Islet of Langerhans (tissue), 1 donor: ENCODE data around the gene ALDH1A1.
"Not testable (repeated sequence)": the region's sequence is repeated elsewhere in the genome, so short reads cannot be mapped to it uniquely, and the experiment has no call there.

Experiments used
- FAIRE-seq: peaks from one replicate; lab custom pipeline; 2011; peaks lifted over from hg19 to GRCh38; lab: Jason Lieb, UNC

Gene ALDH1A1

DNA sequence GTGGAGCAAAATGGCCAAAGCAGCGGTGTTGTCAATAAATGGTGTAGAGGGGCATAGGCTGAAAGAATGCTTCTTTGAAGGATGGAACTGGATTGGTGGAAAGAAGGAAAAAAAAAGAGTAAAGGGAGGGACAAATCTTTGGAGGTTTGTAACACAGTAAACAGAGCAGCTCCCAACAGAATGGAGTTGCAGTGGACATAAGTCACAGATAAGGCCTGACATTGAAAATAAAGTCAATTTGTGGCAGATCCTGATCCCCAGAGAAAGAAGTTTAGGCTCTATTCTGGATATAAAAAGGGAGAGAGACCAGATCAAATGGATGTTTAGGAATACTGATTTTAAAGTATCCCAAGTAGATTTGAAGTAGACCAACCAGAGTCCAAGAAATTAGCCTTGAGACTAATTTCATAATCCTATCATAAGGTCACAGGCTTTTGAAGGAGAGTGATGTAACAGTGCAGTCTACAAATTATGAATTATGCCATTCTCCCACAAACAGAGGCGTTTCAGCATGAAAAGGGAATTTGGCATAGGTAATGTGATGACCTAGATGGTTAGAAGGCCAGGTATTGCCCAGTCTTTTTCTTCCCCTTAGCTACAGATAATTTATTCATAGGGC lies 8.9 kb downstream of the ALDH1A1 start:
- FAIRE-seq: peak; percentile 55

DNA sequence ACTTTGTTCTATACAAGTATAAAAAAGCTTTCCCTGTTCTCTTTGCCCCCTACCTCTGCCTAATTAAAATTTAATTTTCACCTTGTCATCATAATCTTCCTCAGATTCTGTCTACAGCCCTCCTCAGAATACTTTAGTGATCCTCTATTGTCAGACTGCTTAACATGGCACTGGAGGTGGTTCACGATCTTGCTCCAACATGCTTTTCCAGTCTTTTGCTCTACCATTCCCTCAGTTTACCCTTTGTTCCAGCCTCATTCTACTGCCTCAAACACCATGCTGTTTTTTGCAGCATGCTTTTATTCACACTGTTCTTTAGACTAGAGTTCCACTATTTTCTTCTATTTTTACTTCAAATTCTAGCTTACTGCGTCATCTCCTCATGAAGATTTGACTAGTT lies 10.4 kb downstream of the ALDH1A1 start:
- FAIRE-seq: no peak

DNA sequence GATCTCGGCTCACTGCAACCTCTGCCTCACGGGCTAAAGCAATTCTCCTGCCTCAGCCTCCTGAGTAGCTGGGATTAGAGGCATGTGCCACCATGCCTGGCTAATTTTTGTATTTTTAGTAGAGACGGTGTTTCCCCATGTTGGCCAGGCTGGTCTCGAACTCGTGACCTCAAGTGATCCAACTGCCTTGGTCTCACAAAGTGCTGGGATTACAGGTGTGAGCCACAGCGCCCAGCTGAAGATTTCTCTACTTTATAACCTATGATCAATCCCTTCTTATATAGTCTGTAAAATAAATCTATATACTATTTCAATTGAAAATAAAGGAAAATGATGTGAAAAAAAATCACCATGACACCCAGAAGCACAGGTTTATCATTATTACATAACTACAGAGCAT lies 13.3 kb downstream of the ALDH1A1 start:
- not testable (repeated sequence) for FAIRE-seq

DNA sequence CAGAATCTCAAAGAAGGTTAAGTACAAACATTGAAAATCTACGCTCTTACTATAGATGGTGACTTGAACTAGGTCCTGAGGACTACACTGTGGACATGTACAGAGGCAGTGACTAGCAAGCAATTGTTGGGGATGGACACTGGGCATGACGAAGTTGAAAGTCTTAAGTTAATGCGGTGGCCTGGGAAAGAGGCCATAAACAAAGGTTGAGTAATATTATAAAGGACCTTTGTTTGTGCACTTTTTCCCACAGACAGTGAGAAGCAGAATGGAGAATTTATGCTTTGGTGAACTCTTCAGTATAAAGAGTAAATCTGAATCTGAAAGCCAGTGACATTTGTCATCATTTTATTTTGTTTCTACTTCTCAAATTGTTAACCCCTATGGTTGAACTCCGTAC lies 15.3 kb downstream of the ALDH1A1 start:
- FAIRE-seq: no peak

DNA sequence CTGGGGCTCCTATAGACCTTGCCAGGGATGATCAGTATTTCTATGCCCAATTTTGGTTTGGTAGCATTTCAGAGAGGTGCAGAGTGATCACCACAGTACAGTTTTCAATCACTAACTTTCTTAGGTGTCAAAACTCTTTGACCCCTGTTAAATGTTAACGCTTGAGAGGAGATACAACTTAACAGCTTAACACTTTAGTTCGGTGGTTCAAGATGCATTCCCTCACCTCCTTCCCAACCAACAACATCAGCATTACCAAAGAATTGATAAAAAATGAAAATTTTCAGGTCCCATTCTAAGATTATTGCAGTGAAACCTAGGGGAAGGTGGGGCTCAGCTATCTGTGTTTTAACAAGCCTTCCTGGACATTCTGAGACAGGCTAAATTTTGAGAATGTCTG lies 16.2 kb downstream of the ALDH1A1 start:
- no peak for FAIRE-seq

DNA sequence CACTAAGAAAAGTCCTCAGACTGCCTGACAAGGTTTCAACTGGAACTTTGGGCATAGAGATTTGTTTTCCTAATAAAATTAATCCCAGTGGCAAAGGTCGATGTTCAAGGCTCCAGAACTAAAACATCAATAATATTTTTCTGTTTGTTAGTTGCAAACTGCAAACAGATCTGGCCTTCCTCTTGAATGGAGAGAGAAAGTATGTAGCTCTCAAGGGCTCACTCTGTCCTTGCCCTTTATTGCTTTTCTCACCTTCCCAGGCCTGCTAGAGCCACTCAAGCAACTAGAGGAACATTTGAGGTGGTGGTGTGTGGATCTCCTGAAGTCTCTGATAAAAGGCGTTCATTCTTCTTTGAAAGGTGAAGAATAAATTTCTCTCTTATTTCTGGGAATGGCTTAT lies 16.6 kb downstream of the ALDH1A1 start:
- no peak for FAIRE-seq

DNA sequence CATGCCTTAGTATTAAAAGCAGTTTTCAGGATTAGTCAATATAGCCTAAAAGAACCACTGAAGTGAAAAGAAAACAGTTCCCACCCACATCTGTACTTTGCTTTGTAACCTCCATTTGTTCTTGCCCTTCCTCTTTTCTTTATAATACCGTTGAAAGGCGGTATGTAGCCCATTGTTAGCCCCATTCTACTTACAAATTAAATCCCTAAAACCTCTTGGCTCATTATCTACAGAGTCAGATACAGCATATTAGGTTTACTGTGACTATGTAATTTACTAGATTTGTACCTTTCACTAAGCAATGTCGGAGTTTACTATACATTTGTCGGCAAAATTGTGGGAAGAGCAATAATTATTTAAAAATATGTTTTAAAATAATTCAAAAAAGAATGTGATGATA lies 17.3 kb downstream of the ALDH1A1 start:
- no peak for FAIRE-seq

DNA sequence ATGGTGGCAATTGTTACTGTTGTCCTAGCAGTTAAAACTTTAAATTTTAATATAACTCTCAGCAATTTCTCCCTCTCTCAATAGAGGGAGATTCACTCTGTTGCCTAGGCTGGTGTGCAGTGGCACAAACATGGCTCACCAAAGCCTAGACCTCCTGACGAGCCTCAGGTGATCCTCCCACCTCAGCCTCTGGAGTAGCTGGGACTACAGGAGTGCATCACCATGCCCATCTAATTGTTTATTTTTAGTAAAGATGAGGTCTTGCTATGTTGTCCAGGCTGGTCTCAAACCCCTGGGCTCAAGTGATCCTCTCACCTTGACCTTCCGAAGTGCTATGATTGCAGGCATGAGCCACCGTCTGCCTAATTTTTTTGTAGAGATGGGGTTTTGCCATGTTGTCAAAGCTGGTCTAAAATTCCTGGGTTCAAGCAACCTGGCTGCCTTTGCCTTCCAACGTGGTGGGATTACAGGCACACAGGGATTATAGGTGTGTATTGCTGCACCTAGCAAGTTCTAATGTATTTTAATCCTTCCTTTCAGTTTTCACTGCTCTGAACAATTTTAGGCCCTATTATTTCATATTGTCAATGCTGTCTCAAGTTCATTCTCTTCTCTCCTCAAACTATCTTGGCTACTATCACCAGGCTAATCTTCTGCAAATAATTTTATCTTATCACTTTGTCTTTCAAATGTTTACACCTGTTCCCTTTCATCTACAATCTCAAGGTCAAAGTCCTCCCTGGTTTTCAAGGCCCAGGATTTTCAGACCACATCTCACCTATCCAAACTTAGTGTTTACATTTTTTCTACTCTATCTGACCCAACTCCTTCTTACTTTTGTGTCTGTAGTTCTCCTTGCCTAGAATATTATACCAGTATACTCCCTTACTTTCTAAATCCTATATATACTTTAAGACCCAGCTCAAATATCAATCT lies 18.9 kb downstream of the ALDH1A1 start:
- no peak for FAIRE-seq

DNA sequence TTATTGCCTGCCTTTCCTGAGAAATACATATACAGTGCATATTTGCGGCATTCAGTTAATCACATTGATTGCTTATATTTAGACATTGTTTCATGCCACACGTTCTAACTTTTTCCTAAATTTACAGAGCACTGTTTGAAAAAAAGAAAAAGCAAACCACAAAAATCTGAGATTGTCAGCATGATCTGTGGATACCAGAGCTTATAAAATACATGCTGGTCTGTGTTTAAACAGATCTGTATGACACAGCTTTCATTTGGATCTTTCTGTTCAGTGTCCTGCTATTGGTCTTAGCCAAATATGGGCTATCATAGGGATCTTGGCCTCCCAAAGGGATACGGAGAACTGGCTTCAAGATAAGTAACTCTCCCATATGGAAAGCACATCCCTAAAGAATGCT lies 20.2 kb downstream of the ALDH1A1 start:
- peak; percentile 27 for FAIRE-seq

DNA sequence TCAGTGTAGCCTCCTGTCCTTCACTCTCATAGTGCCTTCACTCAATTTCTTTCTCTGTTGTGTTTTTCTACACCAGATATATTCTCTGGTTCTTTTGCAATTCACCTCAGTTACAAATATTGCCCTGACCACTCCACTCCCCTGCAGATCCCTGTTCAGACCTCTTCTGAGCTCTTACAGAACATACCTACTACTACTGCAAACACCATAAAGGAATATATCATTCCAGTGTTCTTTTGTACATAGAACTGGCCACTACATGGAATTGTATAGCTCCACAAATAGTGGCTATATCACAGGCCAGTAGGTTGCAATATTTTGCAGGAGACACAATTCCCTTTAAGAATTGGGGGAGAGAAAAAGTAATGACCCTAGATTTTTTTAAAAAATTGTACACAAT lies 21.0 kb downstream of the ALDH1A1 start:
- FAIRE-seq: no peak

DNA sequence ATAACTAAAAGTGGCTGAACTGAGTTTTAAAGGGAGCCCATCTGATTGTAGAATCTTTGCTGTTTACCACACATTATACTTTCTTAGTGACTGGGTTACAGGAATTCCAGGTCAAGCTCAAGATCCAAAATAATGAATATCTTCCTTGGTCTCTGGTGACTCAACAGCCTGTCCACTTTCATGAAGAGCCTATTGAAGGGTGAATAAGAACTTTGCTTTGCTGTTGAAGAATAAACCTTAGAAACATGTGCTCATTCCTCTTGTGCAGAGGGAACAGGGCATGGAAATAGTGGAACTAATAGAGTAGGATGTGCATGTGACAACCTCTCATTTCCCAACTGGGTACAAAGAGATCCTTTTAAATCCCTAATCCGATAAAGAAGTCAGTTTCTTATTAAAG lies 21.4 kb downstream of the ALDH1A1 start:
- no peak for FAIRE-seq

DNA sequence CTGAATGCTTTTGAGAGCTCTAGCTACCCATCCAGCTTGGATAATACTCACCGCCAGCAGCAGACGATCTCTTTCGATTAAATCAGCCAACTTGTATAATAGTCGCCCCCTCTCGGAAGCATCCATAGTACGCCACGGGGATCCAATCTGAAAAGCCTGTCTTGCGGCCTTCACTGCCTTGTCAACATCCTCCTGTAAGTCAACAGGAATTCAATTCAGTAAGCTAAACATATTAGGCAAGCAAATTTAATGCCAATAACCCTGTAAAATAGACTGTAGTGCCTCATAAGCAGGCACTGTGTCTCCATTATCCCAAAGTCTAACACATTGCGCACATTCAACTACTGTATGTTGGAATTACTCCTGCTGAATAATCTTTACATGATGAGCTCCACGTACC lies 22.0 kb downstream of the ALDH1A1 start:
- no peak for FAIRE-seq

DNA sequence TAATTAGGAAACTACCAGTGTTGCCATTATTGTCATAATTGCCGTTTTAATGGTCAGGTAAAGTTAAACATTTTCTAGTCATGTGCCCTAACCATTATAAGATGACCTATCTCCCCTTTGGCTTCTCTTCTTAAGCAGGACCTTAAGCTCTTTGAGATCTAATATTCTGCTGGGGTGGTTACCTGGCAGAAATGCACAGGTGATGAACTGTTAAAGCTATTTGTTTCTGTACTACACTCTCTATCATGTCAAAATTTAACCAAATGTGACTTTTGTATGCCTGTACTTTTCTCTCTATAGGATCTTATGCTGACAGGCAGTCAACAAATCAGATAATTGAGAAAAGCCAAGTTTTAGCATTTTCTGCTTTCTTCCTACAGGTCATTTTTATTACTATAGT lies 23.3 kb downstream of the ALDH1A1 start:
- FAIRE-seq: no peak

DNA sequence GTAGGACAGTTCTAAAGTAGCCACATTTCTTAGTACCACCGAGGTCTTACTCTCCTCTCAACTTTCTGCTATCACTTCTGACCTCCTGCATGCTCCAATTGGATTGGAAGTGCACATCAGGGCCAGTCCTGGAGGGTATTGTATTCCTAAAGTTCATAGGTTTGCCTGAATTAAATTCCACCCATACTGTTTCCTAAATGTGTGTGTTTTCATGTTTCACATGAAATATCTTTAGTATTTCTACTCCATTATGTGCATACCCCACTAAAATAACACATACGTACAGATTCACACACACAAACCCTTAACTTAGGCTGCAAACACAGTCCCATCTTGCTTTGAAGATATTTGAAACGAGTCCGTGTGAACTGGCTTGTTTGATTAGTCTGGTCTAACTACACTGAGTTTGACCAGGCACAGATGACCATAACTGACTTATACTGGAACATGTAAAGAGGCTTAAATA lies 24.8 kb downstream of the ALDH1A1 start:
- FAIRE-seq: no peak

DNA sequence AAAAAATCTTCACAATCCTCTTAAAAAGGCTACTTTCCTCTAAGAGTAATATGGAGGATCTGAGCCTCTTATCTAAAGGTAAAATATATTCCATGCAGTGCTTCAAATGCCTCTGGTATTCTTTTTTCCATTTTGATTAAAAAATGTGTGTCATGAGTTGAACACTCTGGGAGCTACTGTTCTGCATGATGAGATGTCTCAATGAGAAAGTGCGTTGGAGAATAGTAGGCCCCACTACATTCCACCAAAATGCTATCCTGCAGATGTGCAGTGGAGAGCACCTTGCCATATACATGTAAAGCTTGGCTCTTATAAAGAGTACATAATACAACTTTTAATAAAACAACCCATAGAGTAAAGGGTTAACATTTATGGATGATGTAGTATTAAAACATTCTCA lies 26.3 kb downstream of the ALDH1A1 start:
- FAIRE-seq: no peak

DNA sequence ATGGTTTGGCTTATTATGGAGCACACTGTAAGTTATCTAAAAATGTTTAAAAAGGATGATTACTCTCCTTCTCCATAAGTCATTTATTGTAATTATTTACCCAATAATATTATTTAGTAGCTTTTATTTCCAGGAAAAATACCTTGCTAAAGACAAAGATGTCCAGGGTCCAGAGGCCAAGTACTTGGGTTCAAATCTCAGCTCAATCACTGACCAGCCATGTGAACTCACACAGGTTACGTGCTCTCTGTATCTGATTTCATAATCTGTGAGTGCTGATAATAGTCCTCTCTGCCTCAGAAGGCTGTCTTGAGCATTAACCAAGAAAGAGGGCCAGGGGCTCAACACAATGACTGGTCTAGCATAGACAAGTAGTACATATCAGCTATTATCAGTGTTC lies 27.0 kb downstream of the ALDH1A1 start:
- FAIRE-seq: peak; percentile 51

DNA sequence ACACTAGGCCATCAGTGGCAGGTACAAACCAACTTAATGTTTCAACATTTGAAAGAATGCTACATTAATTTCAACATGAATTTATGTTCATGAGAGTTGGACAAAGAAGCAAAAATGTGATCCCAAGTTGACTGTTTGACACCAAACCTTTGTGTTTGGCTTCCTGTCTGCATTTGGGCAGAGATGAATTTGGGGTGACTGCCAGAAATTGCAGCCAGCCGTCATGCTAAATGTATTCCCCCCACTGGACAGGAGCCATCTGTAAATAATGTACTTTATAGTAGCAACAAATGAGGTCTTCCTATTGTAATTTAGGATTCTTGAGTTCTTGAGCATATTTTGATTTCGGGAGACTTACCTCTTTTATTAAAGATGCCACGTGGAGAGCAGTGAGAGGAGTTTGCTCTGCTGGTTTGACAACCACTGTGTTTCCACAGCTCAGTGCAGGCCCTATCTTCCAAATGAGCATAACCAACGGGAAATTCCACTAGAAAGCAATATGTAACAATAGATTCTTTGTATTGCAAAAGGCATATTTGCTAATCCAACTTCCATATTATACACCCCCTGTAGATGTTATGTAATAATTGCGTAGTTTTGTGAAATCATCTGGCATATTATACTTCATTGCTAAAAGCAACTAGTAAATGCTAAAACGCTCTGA lies 27.6 kb downstream of the ALDH1A1 start:
- FAIRE-seq: no peak

DNA sequence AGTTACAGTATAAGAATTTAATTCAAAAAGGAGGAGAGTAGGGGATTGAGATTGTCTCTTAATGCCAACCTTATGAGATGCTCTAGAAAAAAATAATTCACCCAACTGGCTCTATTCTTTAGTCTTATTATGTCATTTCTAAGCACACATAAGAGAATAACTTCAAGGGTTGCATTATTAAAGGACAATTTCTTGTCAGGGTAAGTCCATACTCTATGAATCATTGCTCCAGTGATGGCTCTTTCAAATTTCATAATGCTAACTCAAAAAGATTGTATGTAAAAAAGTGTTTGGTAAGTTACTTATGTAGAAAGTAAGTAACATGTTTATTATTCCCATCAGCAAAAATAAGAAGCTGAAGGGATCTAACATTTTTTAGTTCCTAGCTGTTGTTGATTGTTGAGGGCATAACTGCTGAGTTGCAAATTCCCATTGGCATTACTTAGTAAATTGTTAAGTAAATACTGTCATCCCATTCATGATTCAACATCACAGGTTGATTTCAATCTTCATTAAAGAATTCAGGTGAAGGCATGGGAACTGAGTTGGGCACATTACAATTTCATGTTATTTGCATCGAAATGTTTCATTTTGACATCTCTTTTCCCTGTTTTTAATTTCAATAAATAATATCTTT lies 28.6 kb downstream of the ALDH1A1 start:
- FAIRE-seq: no peak

DNA sequence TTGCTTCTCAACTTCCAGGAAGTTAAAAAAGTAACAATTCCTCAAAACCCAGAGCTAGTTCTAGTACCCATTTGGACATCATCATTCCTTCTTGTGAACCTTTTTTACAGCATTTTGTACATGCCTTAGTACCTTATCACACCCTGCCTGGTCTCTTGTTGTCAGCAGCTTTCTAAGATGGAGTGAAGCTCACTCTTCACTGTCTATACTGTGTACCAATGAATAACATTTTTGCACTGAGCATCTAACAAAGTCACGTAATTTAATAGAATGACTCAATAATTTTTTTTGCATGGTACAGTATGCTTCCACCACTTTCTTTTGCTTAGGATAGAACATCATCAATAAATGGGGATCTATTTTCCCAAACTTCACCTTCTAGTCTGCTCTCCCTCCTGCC lies 29.8 kb downstream of the ALDH1A1 start:
- FAIRE-seq: no peak

DNA sequence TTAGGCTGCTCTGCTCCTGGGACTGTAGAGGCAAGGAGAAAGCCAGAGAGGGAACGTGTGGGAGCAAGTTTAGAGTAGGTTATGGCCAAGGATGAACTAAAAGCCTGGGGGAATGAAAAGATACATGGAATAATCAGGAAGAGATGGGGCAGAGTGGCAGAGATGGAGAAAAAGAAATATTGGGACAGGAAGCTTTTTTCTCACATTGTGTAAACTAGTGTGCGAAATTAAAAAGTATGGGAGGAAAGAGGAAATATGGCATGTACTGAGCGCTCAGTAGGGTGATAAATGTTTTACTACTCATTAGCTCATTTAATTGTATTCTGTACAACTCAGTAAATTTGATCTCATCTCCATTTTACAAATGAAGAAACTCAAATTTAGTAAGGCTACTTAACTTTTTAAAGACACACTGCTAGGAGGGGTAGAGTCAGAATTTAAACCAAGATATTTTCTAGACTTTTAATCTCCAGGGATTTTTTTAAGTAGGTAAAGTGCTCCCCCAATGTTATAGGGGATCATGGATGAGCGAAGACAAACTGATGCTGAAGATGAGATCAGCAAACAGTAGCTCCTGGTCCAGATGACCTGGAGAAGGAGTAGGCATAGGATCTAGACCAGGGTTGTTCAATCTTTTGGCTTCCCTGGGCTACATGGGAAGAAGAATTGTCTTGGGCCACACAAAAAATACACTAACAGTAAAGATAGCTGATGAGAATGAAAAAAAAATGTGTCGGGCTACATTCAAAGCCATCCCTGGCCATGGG lies 30.8 kb downstream of the ALDH1A1 start:
- FAIRE-seq: peak; percentile 9

DNA sequence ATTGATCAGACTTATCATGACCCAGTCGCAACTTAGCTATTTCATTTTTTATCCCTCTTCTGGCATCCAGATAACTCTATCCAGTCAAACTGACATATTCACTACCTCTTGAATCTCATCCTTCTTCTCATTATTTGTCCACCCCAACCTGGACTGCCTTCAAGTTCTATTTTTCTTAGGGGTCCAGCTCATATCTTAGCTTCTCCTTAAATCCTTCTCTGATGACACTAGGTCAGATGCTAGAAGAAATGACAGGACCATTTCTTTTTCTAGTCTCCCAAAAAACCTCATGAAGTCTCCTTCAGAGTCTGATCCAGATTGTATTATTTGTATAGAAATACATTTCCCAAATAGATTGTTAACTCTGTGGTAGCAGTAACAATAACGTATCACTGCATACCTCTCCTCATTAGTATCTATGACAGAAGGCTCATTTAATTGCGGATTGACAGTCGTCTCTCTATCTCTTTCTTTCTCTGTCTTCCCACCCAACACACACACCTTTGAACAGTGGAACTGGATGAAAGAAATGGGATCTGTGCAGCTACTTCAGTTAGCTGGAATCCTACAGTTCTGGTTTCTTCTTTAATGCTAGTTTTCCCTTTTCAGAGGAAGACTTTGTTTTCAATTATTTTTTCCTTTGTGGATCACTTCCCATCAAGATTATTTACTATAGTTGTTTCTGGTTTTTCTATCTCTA lies 33.5 kb downstream of the ALDH1A1 start:
- FAIRE-seq: no peak
